Measurements from ENCODE around the gene CMIP.

- no peak for TF ChIP-seq EZH2 (IDR thresholded peaks at IDR 0.05; ENCODE audit: borderline replicate concordance, low read depth, low read length, severe bottlenecking)
- TF ChIP-seq CTCF (IDR thresholded peaks at IDR 0.05; ENCODE audit: borderline replicate concordance, extremely low read depth, low read length, poor library complexity, severe bottlenecking), result no peak
Measured at GRCh38 chr16:81466356-81466980, 21.9 kb downstream of the CMIP start.
